GM19397 (cell line): ENCODE results near the gene AMH.
A peak's percentile ranks its signal among the peaks of the same experiment; 100 is the strongest.

Source experiments
- ATAC-seq: cut with Tn5 transposase; IDR thresholded peaks from one replicate; pipeline ENCODE4 v1.9.1; 2021; ENCODE audit warnings: mild to moderate bottlenecking, moderate library complexity; ENCODE audit not compliant: unreplicated experiment

Gene AMH

DNA sequence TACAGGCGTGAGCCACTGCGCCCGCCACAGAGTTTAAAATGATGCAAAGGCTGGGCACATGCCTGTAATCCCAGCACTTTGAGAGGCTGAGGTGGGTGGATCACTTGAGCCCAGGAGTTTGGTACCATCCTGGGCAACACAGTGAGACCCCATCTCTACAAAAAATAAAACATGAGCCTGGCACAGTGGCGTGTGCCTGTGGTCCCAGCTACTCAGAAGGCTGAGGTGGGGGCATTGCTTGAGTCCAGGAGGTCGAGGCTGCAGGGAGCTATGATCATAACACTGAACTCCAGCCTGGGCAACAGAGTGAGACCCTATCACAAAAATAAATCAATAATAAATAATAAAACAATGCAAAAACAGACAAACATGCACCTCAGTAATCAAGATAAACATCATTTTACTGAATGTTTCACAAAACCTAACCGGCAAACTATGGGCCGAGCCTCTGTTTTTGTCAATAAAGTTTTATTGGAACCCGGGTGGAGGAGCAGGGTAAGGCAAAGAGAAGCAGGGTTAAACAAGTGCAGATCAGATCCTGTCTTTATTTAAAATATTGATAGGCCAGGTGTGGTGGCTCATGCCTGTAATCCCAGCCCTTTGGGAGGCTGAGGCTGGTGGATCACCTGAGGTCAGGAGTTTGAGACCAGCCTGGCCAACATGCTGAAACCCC is 34.8 kb downstream of the AMH start:
- ATAC-seq = no peak

DNA sequence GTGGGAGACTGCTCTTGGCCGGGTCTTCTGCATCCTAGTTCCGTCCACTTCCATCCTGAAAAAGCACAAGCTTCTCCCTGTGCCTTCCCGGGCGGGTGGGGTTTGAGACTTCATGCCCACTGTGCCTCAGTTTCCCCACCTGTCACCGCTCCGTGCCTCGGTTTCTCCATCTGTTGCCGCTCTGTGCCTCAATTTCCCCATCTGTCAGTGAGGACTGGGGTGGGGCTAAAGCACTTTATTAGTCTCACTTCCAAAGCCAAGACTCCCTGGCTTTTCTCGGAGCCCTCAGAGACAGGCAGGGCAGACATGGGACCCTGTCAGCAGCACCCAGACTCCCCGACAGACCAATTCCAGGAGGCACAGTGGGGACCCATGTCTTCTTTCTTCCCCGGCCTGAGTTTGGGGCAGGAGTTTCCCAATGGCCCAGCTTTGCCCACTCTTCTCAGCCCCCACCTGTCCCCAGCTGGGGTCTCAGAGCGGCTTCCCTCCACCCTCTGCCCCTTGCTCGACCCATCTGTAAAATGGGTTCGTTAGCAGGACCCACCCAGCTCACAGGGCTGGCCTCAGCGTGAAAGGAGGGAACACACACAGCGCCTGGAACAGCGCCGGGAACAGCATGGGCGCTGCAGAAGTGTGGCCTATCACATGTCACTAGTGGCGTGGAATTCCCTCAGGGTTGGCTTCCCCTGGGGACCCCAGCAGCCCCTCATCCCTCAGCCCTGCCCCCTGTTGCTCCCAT is 37.4 kb downstream of the AMH start:
- no peak for ATAC-seq

DNA sequence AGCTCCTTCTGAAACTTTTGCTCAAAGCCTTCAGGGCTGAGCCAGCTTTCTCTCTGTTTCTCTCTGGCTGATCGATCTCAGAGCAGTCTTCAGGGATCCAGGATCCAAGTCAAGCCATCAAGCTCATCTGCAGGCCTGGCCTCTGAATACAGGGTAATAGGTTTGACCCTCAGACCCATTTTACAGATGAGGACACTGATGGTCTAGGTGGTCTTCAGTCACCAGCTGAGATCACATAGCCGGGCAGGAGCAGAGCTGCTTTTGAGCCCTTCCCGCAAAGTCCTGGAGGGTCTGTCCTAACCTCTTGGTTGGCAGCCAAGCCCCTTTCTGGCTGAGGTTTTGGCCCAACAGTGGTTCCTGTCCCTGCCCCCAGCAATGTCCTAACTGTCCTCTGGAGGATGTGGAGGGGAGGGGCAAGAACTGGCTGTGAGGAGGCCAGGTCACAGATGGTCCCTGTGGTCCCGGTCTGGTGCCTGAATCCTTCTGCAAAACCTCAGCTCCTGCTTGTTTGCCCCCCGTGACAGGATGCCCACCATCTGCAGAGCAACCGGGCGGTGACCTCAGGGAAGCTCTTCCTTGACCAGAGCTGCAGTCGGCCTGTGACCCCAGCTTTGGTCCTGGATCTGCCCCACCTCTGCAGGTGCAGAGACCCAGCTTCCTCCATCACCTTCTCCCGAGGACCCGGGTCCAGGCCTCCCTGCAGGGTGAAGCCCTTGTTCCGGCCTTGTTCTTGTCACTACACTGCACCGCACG is 38.6 kb downstream of the AMH start:
- ATAC-seq = no peak

DNA sequence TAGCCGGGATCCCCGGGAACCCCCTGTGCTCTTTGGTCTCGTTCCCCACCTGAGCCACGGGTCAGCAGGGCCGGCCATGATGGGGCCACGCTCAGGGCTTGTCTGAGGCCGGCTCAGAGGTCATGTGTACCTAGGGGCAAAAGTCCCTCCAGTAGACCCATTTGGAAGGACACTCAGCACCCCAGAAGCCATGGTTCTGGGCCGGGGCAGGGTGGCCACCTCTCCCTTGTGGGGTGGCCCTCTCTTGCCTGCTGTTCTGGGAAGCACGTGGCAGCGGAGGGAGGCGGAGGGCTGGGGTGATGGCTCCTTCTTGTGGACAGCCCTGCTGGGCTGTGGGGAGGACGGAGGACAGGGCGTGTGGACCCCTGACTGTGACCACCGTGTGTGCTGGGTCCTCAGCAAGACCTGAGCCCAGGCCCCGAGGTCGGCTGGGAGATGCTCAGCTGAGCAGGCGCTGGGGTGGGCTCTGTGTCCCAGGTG is 39.3 kb downstream of the AMH start:
- ATAC-seq = no peak

DNA sequence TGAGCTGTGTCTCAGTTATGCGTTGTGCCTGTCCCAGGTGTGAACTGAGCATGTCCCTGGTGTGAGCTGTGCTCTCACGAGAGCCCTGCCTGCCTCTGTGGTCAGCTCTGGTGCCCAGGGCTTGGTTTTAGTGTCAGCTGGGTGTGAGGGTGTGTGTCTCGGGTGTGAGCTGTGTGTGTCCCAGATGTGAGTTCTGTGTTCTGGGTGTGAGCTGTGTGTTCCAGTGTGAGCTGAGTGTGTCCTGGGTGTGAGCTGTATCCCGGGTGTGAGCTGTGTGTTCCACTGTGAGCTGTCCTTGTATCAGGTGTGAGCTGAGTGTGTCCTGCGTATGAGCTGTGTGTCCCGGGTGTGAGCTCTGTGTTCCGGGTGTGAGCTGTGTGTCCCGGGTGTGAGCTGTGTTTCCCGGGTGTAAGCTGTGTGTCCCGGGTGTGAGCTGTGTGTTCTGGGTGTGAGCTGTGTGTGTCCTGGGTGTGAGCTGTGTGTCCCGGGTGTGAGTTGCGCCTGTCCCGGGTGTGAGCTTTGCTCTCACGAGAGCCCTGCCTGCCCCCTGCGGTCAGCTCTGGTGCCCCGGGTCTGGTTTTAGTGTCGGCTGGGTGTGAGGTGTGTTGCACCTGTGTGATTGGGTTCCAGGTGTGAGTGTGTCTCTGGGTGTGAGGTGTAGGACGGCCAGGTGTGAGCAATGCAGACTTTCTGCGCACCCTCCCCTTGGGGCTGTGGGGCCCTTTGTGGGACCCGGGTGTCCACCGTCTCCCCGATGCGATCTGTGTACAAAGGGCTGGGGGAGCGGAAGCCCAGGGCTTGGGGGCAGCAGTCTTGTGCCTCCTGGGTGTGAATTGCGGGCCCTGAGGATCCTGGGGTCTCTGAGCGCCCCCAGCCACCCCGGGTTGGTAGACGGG is 39.9 kb downstream of the AMH start:
- ATAC-seq = peak; percentile 8

DNA sequence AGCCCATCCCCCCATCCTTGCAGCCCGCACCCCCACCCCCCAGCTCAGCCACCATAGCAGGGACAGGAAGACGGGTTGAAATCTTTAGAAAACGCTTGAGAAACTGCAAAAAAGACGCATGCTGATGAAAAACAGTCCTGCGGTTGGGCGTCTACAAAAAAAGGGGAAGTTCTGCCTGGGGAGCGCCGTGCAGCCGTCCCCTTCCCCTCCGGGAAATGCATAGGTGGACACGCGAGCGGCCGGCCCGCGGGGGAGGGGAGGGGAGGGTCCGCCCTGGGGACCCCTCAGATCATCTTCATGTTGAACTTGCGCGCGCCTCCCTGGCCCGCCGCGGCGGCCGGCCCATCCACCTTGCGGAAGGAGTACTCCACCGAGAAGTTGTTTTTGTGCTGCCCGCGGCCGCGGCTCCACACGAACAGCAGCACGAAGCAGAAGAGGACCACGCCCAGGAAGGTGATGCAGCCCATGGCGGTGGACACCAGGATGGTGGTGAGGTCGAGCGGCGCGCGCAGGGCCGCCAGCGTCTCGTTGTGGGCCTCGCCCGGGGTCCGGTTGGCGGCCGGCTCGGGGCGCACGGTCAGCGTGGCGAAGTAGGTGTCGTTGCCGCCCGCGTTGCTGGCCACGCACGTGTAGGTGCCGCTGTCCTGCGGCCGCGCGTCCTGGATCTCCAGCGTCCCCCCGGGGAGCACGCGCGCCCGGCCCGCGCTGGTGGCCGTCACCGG is 40.8 kb downstream of the AMH start:
- peak; percentile 48 for ATAC-seq

DNA sequence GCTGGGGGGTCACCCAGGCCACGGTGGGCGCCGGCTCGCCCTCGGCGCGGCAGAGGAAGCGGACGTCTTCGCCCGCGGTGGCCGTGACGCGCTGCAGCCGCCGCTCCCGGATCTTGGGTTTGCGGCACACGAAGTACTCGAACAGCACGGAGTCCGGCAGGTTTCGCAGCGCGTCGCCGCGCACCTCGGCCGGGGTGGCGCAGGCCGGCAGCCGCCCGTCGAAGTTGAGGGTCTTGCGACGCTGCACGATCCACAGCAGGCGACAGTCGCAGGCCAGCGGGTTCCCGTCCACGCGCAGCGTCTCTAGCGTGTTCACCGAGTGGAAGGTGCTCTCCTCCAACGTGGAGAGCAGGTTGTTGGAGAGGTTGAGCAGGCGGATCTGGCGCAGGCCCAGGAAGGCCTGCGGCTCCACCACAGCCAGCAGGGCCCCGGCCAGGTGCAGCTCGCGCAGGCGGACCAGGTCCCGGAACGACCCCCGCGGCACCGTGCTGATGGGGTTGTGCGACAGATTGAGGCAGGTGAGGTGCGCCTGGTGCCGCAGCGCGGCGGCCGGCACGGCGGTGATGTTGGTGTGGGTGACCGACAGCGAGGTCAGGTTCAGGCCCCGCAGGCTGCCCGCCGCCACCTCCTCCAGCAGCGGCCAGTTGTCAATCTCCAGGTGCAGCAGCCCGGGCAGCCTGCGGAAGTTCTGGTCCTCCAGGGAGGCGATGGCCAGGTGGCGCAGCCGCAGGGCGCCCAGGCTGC is 41.5 kb downstream of the AMH start:
- ATAC-seq = peak; percentile 11

DNA sequence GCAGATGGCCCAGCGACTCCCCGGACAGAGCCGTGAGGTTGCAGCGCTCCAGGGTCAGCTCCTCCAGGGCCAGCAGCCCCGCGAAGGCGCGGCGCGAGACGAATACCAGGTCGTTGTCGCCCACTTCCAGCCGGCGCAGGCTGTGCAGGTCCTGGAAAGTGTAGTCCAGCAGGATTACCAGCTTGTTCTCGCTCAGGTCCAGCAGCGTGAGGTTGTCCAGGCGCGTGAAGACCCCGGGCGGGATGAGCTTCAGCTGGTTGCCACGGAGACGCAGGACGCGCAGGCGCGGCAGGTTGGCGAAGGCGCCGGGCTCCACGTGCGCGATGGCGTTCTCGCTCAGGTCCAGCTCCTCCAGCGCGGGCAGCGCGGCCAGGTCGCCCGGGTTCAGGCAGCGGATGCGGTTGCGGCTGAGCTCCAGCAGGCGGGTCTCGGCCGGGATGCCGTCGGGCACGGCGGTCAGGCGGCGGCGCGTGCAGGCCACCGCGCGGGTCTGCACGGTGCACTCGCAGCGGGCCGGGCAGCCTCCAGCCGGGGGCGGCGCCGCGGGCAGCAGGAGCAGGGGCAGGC is 42.1 kb downstream of the AMH start:
- no peak for ATAC-seq

DNA sequence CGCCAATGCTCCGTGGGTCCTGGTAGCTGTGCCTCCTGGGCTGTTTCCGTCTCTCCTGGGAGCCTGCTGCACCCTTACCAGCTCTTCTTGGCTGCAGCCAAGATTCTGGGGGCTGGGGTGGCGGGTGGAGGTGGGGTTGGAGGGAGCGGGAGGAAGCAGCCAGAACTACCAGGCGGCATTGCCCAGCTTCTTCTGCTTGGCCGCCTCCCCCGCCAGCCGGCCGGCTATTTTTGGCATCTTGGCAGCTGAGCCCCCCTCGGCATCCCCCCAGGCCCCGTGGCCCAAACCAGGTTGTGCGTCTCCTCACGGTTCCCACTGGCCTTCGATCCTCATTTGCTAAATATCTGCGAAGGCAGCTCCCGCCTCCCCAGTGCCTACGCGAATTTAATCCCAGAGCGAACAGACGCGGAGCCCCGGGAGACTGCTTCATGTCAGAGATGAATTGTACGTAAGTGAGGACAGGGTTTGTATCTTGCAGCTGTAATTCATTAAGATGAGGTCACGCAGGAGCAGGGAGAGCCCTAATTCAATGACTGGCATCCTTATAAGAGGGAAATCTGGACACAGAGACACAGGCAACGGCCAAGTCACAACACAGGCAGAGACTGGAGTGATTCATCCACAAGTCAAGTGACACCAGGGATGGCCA is 45.7 kb downstream of the AMH start:
- no peak for ATAC-seq

DNA sequence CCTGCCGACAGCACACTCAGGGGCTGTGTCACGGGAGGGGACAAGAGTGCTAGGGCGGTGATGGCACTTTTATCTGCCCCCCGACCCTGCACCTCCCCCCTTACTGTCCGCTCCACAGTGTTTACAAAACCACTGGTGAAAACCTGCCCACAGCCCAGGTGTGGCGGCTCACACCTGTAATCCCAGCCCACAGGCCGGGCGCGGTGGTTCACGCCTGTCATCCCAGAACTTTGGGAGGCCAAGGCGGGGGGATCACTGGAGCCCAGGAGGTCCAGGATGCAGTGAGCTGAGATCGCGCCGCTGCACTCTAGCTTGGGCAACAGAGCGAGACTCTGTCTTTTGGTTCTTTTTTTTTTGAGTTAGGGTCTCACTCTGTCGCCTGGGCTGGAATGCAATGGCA is 47.0 kb downstream of the AMH start:
- no peak for ATAC-seq

DNA sequence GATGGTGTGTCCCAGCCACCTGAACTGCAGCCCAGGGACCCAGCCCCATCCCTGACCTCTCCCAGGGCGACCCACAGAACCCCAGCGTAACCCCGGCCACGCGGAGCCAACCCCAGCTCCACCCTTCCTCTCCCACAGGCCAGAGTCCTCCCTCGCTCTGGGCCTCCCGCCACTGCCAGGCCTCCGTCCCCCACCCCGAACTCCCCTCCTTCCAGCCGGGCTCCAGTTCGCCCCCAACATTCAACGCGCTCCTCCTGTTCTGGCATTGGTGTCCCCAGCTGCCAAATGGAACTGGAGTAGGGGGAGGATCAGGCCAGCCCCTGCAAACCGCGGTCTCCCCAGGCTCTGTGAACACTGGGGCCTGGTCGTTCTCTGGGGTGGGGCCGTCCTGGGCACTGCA is 51.4 kb downstream of the AMH start:
- no peak for ATAC-seq
